T-helper 2 cell treated with Interferon-gamma antibody and Interleukin-4, amounts not matched to agents 100 ng/mL and 5 ng/mL, for 36 hours (primary cell): ENCODE data around the gene CCDC148. TPM values are rescaled to one million over a fixed set of nuclear protein-coding genes. Genes with fewer than 3 reads are reported as not detected.
"Not testable (repeated sequence)": the region's sequence is repeated elsewhere in the genome, so short reads cannot be mapped to it uniquely, and the experiment has no call there.

ENCODE experiments used
- intact Hi-C: fragments of 100-400 bp; cut with micrococcal nuclease; formaldehyde crosslinking; loops from one replicate; pipeline ENCODE4 v1.15.1; 2023
- total RNA-seq: library from RNA; stranded (reverse); gene quantifications from 2 replicates; pipeline ENCODE4 v1.2.3, GENCODE V29; 2022

CCDC148 gene
- total RNA-seq, 1 donor from 2014 or later, result not detected

- intact Hi-C loops, result not testable (repeated sequence)
Observed at GRCh38 chr2:158439062-158439461, 17.5 kb downstream of the CCDC148 start.

DNA sequence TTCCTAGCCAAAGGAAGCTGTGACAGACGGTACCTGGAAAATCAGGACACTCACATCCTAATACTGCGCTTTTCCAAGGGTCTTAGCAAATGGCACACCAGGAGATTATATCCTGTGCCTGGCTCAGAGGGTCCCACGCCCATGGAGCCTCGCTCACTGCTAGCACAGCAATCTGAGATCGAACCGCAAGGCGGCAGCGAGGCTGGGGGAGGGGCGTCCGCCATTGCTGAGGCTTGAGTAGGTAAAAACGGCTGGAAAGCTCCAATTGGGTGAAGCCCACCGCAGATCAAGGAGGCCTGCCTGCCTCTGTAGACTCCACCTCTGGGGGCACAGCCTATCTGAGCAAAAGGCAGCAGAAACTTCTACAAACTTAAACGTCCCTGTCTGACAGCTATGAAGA is 22.8 kb downstream of the CCDC148 start:
- intact Hi-C loops, result not testable (repeated sequence)

GRCh38 chr2:158432117-158432516 is 24.4 kb downstream of the CCDC148 start:
- intact Hi-C loops, result no loop called here

DNA sequence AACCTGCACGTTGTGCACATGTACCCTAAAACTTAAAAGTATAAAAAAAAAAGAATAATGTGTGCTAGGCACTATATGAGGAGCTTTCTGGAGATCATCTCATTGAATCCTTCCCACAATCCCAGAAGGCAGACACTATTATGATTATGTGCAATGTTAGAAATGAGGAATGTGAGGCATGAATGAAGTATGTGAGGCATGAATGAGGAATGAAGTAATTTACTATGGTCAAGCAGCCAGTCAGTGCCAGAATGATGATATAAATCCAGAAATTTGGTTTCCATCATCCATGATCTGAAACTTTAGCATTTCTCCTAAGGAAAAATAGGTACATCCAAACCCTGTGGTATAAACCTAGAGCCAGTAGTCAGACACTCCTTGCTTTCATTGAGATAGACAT is 42.0 kb downstream of the CCDC148 start:
- intact Hi-C loops, result no loop called here

GRCh38 chr2:158413581-158413980 is 43.0 kb downstream of the CCDC148 start:
- intact Hi-C loops, result no loop called here

GRCh38 chr2:158412206-158412605 is 44.3 kb downstream of the CCDC148 start:
- intact Hi-C loops, result no loop called here

GRCh38 chr2:158411748-158412147 is 44.8 kb downstream of the CCDC148 start:
- intact Hi-C loops, result no loop called here

DNA sequence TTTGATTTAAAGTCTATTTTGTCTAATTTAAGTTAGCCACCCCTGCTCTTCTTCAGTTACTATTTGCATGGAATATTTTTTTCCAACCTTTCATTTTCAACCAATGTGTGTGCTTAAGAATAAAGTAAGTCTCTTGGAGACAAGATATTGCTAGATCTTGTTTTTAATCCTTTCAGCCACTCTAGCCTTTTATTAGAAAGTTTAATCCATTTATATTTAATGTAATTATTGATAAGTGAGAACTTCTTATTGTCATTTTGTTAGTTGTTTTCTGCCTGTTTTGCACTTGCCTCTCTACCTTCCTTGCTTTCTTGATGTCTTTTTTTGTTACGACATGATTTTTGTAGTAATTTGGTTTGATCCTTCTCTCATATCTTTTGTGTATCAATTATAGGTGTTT is 46.4 kb downstream of the CCDC148 start:
- intact Hi-C loops, result no loop called here

GRCh38 chr2:158407031-158407430 is 49.5 kb downstream of the CCDC148 start:
- intact Hi-C loops, result no loop called here

DNA sequence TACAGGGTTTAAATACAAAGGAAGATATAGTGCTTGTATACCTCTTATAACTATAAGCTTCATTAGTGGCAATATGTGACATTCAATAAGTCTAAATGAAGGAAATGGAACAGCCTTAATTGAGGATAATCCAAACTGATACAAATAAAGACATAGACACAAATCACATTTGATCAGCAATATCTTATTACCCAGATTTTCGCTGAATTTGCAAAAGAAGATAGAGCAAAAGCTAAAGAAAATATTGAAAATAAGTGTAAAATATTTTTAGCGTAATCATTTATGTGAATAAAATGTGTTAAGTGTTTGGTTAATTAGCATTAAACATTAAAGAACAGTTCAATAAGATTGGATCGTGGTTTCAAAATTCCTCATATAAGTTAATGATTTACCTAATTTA is 51.2 kb downstream of the CCDC148 start:
- intact Hi-C loops, result no loop called here

- intact Hi-C loops, result no loop called here
Observed at GRCh38 chr2:158403237-158403636, 53.3 kb downstream of the CCDC148 start.

DNA sequence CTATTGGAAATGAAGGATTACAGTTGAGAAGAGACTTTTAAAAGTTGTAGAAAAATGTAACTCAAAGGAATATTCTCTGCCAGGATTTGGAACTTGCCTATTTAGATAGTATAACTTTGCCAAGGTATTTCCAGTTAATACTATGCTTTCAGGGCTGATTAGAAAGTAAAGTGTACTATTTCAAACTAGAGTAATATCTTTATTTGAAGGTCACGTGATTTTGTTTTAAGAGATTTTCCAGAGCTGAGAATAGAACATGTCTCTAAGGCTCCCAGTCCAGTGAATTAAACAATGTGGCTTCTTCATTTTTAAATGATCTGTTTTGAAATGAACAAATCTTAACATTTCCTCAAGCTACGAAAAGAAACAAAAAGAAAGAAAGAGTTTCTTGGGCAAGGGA is 53.9 kb downstream of the CCDC148 start:
- intact Hi-C loops, result no loop called here

- intact Hi-C loops, result no loop called here
Observed at GRCh38 chr2:158395166-158395565, 61.4 kb downstream of the CCDC148 start.

DNA sequence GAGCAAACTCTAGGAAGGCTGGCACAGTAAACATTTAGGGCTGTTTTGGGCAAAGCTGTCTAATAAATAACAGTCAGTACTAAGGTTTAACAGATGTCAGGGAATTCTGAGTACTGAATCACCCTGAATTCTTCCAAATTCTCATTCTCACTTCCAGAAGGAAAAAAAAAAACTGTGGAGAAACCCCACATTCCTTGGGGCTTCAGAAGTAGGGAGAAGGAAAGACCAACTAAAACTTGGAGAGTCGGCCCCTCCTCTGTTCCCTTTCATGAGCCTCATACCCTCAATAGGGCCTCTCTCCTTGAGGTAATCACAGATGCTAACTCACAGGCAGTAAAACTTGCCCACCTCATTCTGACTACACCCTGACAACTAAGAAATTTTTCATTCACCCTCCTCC is 62.1 kb downstream of the CCDC148 start:
- intact Hi-C loops, result no loop called here

DNA sequence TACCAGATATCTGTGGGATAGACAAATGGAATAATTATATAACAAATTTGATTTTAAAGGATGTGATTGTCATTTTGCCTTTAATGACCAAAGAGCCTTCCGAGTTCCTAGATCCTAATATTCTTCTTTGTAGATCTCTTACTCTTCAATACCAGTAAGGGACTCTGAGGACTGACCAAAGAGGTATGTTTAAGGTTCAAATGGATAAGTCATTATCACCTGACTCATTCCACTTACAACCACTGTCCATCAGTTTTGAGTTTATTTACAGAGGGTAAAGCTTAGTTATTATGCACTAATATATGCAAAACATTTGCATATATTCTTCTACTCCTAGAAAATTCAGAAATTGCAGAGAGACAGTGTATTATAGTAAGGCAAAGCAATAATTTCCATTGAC is 62.7 kb downstream of the CCDC148 start:
- intact Hi-C loops, result no loop called here

GRCh38 chr2:158392687-158393086 is 63.9 kb downstream of the CCDC148 start:
- intact Hi-C loops, result no loop called here

- intact Hi-C loops, result no loop called here
Observed at GRCh38 chr2:158391876-158392275, 64.7 kb downstream of the CCDC148 start.

- intact Hi-C loops, result no loop called here
Observed at GRCh38 chr2:158391361-158391760, 65.2 kb downstream of the CCDC148 start.

- intact Hi-C loops, result no loop called here
Observed at GRCh38 chr2:158388159-158388558, 68.4 kb downstream of the CCDC148 start.

DNA sequence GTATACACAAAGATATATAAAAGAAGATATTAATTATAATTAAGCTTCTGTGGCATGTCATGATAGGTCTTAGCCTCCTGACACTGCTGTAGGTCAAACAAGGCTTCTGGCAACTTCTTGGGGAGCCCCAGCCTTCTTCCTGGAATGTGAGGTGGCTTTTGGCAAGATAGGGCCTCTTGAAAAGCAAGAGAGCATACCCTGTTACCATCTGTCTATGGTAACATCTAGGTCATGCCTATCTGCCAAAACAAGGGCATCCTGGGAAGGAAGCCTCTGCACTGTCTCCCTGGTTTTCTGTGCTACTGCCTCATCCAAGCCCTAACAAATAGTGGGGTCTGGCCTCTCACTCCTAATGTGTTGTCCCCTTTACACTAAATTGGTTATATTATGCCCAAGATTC is 70.9 kb downstream of the CCDC148 start:
- intact Hi-C loops, result no loop called here

GRCh38 chr2:158381978-158382377 is 74.6 kb downstream of the CCDC148 start:
- intact Hi-C loops, result no loop called here

GRCh38 chr2:158381205-158381604 is 75.3 kb downstream of the CCDC148 start:
- intact Hi-C loops, result no loop called here

- intact Hi-C loops, result no loop called here
Observed at GRCh38 chr2:158380746-158381145, 75.8 kb downstream of the CCDC148 start.

GRCh38 chr2:158378926-158379325 is 77.6 kb downstream of the CCDC148 start:
- intact Hi-C loops, result no loop called here
